SK-N-MC (cell line): Measurements from ENCODE around the gene DCAF8L2.

ENCODE experiments used
- EZH2 ChIP-seq: fragments of 200-600 bp; sonication (generic); IDR thresholded peaks from one replicate; pipeline ENCODE4 v1.6.1; 2017; ENCODE audit warnings: antibody characterized with exemption
- FOXP2 ChIP-seq: optimal IDR thresholded peaks from 2 replicates; pipeline ENCODE3; 2011; ENCODE audit warnings: mild to moderate bottlenecking, moderate library complexity; ENCODE audit not compliant: insufficient read depth; ENCODE audit errors: extremely low read length, control extremely low read depth
- POLR2AphosphoS5 ChIP-seq: IDR thresholded peaks from 2 replicates; pipeline ENCODE4 v1.6.1; 2012; ENCODE audit warnings: mild to moderate bottlenecking, low read depth, low read length, borderline replicate concordance

DNA sequence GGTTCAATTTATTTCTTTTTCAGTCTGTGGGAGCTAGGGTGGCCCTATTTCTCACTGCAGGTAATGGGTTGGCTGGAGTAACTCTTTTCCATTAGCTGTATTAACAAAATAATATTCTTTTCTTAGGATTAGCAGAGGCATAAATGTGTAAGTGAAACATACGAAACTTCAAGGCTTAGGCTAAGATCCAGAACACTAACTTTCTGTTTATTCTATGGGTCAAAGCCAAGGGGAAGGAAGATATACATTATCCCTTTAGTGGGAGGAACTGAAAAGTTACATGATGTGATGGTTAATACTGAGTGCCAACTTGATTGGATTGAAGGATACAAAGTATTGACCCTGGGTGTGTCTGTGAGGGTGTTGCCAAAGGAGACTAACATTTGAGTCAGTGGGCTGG, 66.4 kb downstream of the DCAF8L2 start:
- TF ChIP-seq POLR2AphosphoS5 = no peak
- TF ChIP-seq EZH2 = no peak
- no peak for TF ChIP-seq FOXP2
